ENCODE measurements around the gene NUDC. TPM values are rescaled to one million over a fixed set of nuclear protein-coding genes. Genes with fewer than 3 reads are reported as not detected.
"Not testable (repeated sequence)": the region's sequence is repeated elsewhere in the genome, so short reads cannot be mapped to it uniquely, and the experiment has no call there.

Gene NUDC
- polyA plus RNA-seq, 10 donors = 43.3 to 69.6 (median 51.7) TPM

- no peak for DNase-seq
These were observed 65.1 kb downstream of the NUDC start for GRCh38 chr1:26986658-26987057.

- not testable (repeated sequence) for DNase-seq
These were observed 68.0 kb downstream of the NUDC start for GRCh38 chr1:26989403-26990109.

GRCh38 chr1:26991310-26992116 lies 70.0 kb downstream of the NUDC start:
- DNase-seq = peak in 1 of 3 donors; percentile 69

- DNase-seq = peak; percentile 58 to 85 (median 68)
These were observed 71.9 kb downstream of the NUDC start, which contains the start of gene TRNP1 for GRCh38 chr1:26993237-26994019. TRNP1 (plus strand) TSS chr1:26993692; CDS start chr1:26993787, 95 bp downstream.

GRCh38 chr1:26994020-26994786 lies 72.7 kb downstream of the NUDC start:
- DNase-seq = peak in 1 of 3 donors; percentile 45

GRCh38 chr1:26994787-26995517 lies 73.4 kb downstream of the NUDC start:
- DNase-seq = peak in 1 of 3 donors; percentile 30

GRCh38 chr1:26996024-26996423 lies 74.5 kb downstream of the NUDC start:
- DNase-seq = no peak

Other genes starting within 250 kb of the NUDC start
- gene ARID1A, start 225.7 kb upstream of the NUDC start, polyA plus RNA-seq (ENCODE audit: insufficient read length in 10 of 10) = 10 to 100 TPM; 39.9 to 50.6 (median 45.2) TPM
- 1 to 10 TPM; 5.3 to 9.8 (median 7.2) TPM for gene PIGV, start 133.8 kb upstream of the NUDC start, polyA plus RNA-seq (ENCODE audit: insufficient read length in 10 of 10)
- 10 to 100 TPM; 14.5 to 19.7 (median 16.7) TPM for gene ZDHHC18, start 95.1 kb upstream of the NUDC start, polyA plus RNA-seq (ENCODE audit: insufficient read length in 10 of 10)
- 10 to 100 TPM in 2 of 10 donors, under 1 TPM in 8; 0.17 to 36.0 (median 0.26) TPM for gene SFN, start 58.6 kb upstream of the NUDC start, polyA plus RNA-seq (ENCODE audit: insufficient read length in 10 of 10)
- 10 to 100 TPM; 16.0 to 21.2 (median 17.0) TPM for gene GPN2, start 31.5 kb upstream of the NUDC start, polyA plus RNA-seq (ENCODE audit: insufficient read length in 10 of 10)
- gene GPATCH3, start 21.3 kb upstream of the NUDC start, polyA plus RNA-seq (ENCODE audit: insufficient read length in 10 of 10) = 10 to 100 TPM in 4 of 10 donors, 1 to 10 TPM in 6; 7.7 to 12.8 (median 9.5) TPM
- gene NR0B2, start 7.8 kb upstream of the NUDC start, polyA plus RNA-seq (ENCODE audit: insufficient read length in 10 of 10) = under 1 TPM in 1 of 10 donors, not detected in 9; 0.11 TPM
- gene KDF1, start 38.7 kb downstream of the NUDC start, polyA plus RNA-seq (ENCODE audit: insufficient read length in 10 of 10) = 1 to 10 TPM in 2 of 10 donors, not detected in 8; 1.5 to 1.6 TPM
- 1 to 10 TPM in 9 of 10 donors, under 1 TPM in 1; 0.80 to 6.2 (median 1.8) TPM for gene TRNP1, start 71.9 kb downstream of the NUDC start, polyA plus RNA-seq (ENCODE audit: insufficient read length in 10 of 10)
- 1 to 10 TPM in 2 of 10 donors, under 1 TPM in 8; 0.31 to 1.7 (median 0.55) TPM for gene TENT5B, start 91.1 kb downstream of the NUDC start, polyA plus RNA-seq (ENCODE audit: insufficient read length in 10 of 10)
- gene SLC9A1, start 233.4 kb downstream of the NUDC start, polyA plus RNA-seq (ENCODE audit: insufficient read length in 10 of 10) = 10 to 100 TPM in 9 of 10 donors, 1 to 10 TPM in 1; 10.0 to 19.9 (median 15.3) TPM

All from muscle of back (tissue), 11 donors.